Liver (tissue), 9 donors: ENCODE measurements around the gene AGTRAP. TPM values are rescaled to one million over a fixed set of nuclear protein-coding genes. Genes with fewer than 3 reads are reported as not detected.
A peak's percentile ranks its signal among the peaks of the same experiment; 100 is the strongest.

Experiments used
- DNase-seq: peaks from one replicate; pipeline ENCODE4 v3.0.0-alpha.2; 2017; ENCODE audit warnings: low spot score
- H3K27ac ChIP-seq, 2 donors: one replicate each; pipeline ENCODE4 v1.7.0; 2013; ENCODE audit warnings: inconsistent platforms in 2 of 2, low read length in 2 of 2, control low read depth in 1 of 2, low read depth in 1 of 2, mild to moderate bottlenecking in 1 of 2
- H3K27me3 ChIP-seq, 4 donors: one replicate each; pipeline versions ENCODE4 v1.6.1 to v1.7.0; 2013; ENCODE audit warnings: low read length in 3 of 4, inconsistent platforms in 1 of 4, mild to moderate bottlenecking in 1 of 4, moderate library complexity in 1 of 4; ENCODE audit not compliant: control insufficient read depth in 4 of 4, insufficient read depth in 4 of 4
- H3K36me3 ChIP-seq, 4 donors: one replicate each; pipeline versions ENCODE4 v1.6.1 to v1.7.0; 2013; ENCODE audit warnings: low read length in 3 of 4, mild to moderate bottlenecking in 3 of 4, low read depth in 1 of 4, moderate library complexity in 1 of 4; ENCODE audit not compliant: control insufficient read depth in 4 of 4, insufficient read depth in 3 of 4
- H3K4me1 ChIP-seq, 4 donors: one replicate each; pipeline versions ENCODE4 v1.6.1 to v1.7.0; 2013; ENCODE audit warnings: low read length in 3 of 4, mild to moderate bottlenecking in 3 of 4, moderate library complexity in 1 of 4; ENCODE audit not compliant: control insufficient read depth in 4 of 4, insufficient read depth in 4 of 4
- H3K4me3 ChIP-seq, 3 donors: one replicate each; pipeline versions ENCODE4 v1.6.1 to v1.7.0; 2013; ENCODE audit warnings: low read length in 3 of 3, control low read depth in 1 of 3, low read depth in 1 of 3, mild to moderate bottlenecking in 1 of 3
- H3K9ac ChIP-seq, 2 donors: one replicate each; pipeline ENCODE4 v1.7.0; 2013; ENCODE audit warnings: low read length in 2 of 2, mild to moderate bottlenecking in 2 of 2, moderate library complexity in 2 of 2, control low read depth in 1 of 2, low read depth in 1 of 2
- H3K9me3 ChIP-seq, 4 donors: one replicate each; pipeline versions ENCODE4 v1.6.1 to v1.7.0; 2013; ENCODE audit warnings: low read length in 3 of 4; ENCODE audit not compliant: control insufficient read depth in 4 of 4
- CTCF ChIP-seq: fragments of 150-350 bp; IDR thresholded peaks from 2 replicates; pipeline ENCODE4 v1.5.1; 2017; ENCODE audit warnings: improper control_type of control experiment, low read depth, low read length; ENCODE audit not compliant: missing input control
- EGR1 ChIP-seq, 2 donors: IDR thresholded peaks; 2 replicates each; pipeline ENCODE4 v1.6.1; 2016 to 2018; ENCODE audit warnings: antibody characterized with exemption in 2 of 2, low read depth in 2 of 2
- FOXA1 ChIP-seq: IDR thresholded peaks from 2 replicates; pipeline ENCODE4 v1.6.1; 2016; ENCODE audit warnings: antibody characterized with exemption
- FOXA2 ChIP-seq: IDR thresholded peaks from 2 replicates; pipeline ENCODE4 v1.6.1; 2016; ENCODE audit warnings: antibody characterized with exemption
- GABPA ChIP-seq, 2 donors: IDR thresholded peaks in 1 of 2; conservative IDR thresholded peaks in 1 of 2; 2 replicates each; pipeline ENCODE4 v1.6.1; 2016; ENCODE audit warnings: antibody characterized with exemption in 2 of 2, mild to moderate bottlenecking in 1 of 2, moderate library complexity in 1 of 2
- HNF4A ChIP-seq, 2 donors: conservative IDR thresholded peaks; 2 replicates each; pipeline ENCODE4 v1.6.1; 2016; ENCODE audit warnings: antibody characterized with exemption in 2 of 2, mild to moderate bottlenecking in 2 of 2
- HNF4G ChIP-seq: IDR thresholded peaks from 2 replicates; pipeline ENCODE4 v1.6.1; 2016; ENCODE audit warnings: antibody characterized with exemption
- JUND ChIP-seq, 2 donors: IDR thresholded peaks; 2 replicates each; pipeline ENCODE4 v1.6.1; 2016; ENCODE audit warnings: antibody characterized with exemption in 2 of 2
- MAX ChIP-seq: IDR thresholded peaks from 2 replicates; pipeline ENCODE4 v1.6.1; 2016; ENCODE audit warnings: antibody characterized with exemption
- NR2F2 ChIP-seq: IDR thresholded peaks from 2 replicates; pipeline ENCODE4 v1.6.1; 2016; ENCODE audit warnings: antibody characterized with exemption
- RAD21 ChIP-seq, 2 donors: IDR thresholded peaks; 2 replicates each; pipeline ENCODE4 v1.6.1; 2016; ENCODE audit warnings: antibody characterized with exemption in 2 of 2, mild to moderate bottlenecking in 2 of 2
- REST ChIP-seq: IDR thresholded peaks from 2 replicates; pipeline ENCODE4 v1.6.1; 2016; ENCODE audit warnings: antibody characterized with exemption, mild to moderate bottlenecking
- RXRA ChIP-seq, 2 donors: IDR thresholded peaks; 2 replicates each; pipeline ENCODE4 v1.6.1; 2017 to 2018; ENCODE audit warnings: antibody characterized with exemption in 2 of 2, mild to moderate bottlenecking in 1 of 2
- SP1 ChIP-seq: IDR thresholded peaks from 2 replicates; pipeline ENCODE4 v1.6.1; 2018; ENCODE audit warnings: antibody characterized with exemption, mild to moderate bottlenecking
- TAF1 ChIP-seq: conservative IDR thresholded peaks from 2 replicates; pipeline ENCODE4 v1.6.1; 2016; ENCODE audit warnings: antibody characterized with exemption, mild to moderate bottlenecking
- YY1 ChIP-seq: IDR thresholded peaks from 2 replicates; pipeline ENCODE4 v1.6.1; 2016; ENCODE audit warnings: antibody characterized with exemption, mild to moderate bottlenecking
- WGBS: extraction: QIAGEN DNeasy Blood & Tissue Kit; methylation state at CpG from one replicate; pipeline ENCODE4 v1.1.7; 2013; 5-methylcytosine and 5-hydroxymethylcytosine counted together
- polyA plus RNA-seq, 2 donors: library from polyadenylated mRNA; stranded (reverse) in 1 of 2; unstranded in 1 of 2; fragments of 200-250 nt in 1 of 2; fragments of >200 nt in 1 of 2; fragmentation: Nextera tagmentation in 1 of 2; extraction: Ambion mirVana in 1 of 2; gene quantifications; one replicate each; pipeline versions ENCODE4 v1.2.1 to v1.2.3, GENCODE V29; 2013 to 2015
- total RNA-seq, 2 donors: library from RNA; depleted of rRNA; stranded (reverse); fragments of >200 nt; gene quantifications; one replicate each; pipeline ENCODE4 v1.2.3, GENCODE V29; 2014
- TF ChIP-seq, protein P1 (sequence below): IDR thresholded peaks from 2 replicates; pipeline ENCODE4 v1.6.1; 2016; ENCODE audit warnings: antibody characterized with exemption
- donor health status: healthy.
- donor health status: healthy.
- donor health status: healthy.
- donor health status: healthy.
- donor health status: healthy.

The AGTRAP gene
- total and polyA plus RNA-seq, 4 donors = 8.5 to 19.3 (median 17.5) TPM

DNA sequence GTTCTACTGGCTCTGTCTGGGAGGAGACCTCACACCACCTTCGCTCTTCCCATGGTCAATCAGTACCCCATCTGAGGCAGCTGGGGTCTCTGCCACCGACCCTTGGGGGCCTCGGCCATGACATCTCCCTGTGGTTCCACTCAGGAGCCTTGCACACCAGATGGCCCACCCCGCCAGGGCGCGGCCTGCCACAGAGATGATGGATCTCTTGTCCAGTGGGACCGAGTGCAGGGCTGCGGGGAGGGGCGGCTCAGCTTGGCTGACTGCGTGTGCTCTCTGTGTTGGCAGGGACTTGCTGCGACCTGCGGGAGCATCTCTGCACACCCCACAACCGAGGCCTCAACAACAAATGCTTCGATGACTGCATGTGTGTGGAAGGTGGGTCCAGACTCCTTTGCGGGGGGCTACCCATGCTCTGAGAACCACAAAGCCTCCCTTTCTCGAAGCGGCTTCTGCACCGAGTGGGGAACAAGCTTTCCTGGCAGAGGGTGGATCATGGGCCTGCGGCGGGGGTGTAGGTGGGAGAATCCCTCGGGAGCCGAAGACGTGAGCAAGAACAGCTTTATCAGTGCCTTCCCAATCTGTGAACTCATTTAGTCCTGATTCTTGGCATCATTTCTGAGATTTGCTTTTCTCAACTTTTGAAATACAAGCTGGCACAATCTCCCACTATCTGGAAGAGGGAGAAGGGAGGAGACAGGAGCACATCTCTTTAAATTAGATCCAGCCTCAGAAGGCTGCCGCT, 20.9 kb upstream of the AGTRAP start:
- peaks cover 1 to 8% (median 6%) of the 10 kb centered on the region in 4 donors for H3K4me1 ChIP-seq
- H3K27me3 ChIP-seq = no peaks in the 10 kb centered on the region
- H3K9me3 ChIP-seq = no peaks in the 10 kb centered on the region
- no peaks in the 10 kb centered on the region for H3K36me3 ChIP-seq
- WGBS = 88% methylated on average over 24 of the region's 24 CpGs
- H3K9ac ChIP-seq = no peak overlapping the region
- TF ChIP-seq HNF4A (conservative IDR thresholded peaks at IDR 0.05) (no peak), FOXA2 (no peak), MAX (no peak), FOXA1 (no peak), EGR1 (IDR thresholded peaks at IDR 0.05; ENCODE audit: low read depth in 2 of 2) (no peak)
- no peak for DNase-seq
- no peak overlapping the region for H3K27ac ChIP-seq
- no peak overlapping the region for H3K4me3 ChIP-seq

DNA sequence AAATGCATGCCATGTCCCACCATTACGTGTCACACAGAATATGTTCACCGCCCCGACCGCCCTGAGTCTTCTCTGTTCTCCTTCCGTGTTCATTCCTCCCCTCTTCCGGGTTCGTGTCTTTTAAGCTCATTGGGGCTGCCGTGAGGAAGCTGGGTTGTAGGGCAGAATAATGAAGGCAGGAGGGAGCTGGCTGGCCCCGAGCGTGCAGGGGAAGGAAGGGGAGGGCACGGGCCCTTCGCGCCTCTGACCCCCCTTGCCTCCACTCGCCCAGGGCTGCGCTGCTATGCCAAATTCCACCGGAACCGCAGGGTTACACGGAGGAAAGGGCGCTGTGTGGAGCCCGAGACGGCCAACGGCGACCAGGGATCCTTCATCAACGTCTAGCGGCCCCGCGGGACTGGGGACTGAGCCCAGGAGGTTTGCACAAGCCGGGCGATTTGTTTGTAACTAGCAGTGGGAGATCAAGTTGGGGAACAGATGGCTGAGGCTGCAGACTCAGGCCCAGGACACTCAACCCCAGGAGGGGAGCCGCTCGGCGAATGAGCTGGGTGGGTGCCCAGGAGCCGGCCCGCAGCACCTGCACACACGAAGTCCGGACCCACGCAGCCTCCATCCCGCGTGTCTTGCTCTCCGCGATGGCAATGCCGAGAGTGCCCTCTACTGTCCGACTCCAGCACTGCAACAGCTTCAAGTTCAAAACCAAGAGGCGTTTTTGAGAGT, 16.5 kb upstream of the AGTRAP start:
- Histone ChIP-seq H3K4me1 (peaks cover 1 to 9% (median 7%) of the 10 kb centered on the region in 4 donors), H3K9ac (peak overlapping the region in 1 of 2 donors; percentile 42), H3K9me3 (no peaks in the 10 kb centered on the region), H3K4me3 (peak overlapping the region; percentile 22 to 51 (median 41)), H3K27ac (peak overlapping the region; percentile 18 to 37), H3K36me3 (no peaks in the 10 kb centered on the region), H3K27me3 (no peaks in the 10 kb centered on the region)
- TF ChIP-seq GABPA (IDR thresholded peaks at IDR 0.05 in 1 of 2, conservative IDR thresholded peaks at IDR 0.05 in 1 of 2) (no peak), HNF4A (conservative IDR thresholded peaks at IDR 0.05) (no peak), CTCF (peak; percentile 96), MAX (peak; percentile 36), JUND (IDR thresholded peaks at IDR 0.05) (no peak), RAD21 (IDR thresholded peaks at IDR 0.05) (peak; percentile 94 to 95), RXRA (IDR thresholded peaks at IDR 0.05) (peak in 1 of 2 donors; percentile 14)
- peak; percentile 84 for DNase-seq
- 11% methylated on average over 44 of the region's 44 CpGs for WGBS

- no peak for DNase-seq
Measured at GRCh38 chr1:11720033-11720376, 15.9 kb upstream of the AGTRAP start.

More at GRCh38 chr1:11720033-11720376, 15.9 kb upstream of the AGTRAP start:
- Histone ChIP-seq H3K9me3 (no peaks in the 10 kb centered on the region), H3K4me3 (no peak overlapping the region), H3K27me3 (no peaks in the 10 kb centered on the region), H3K36me3 (no peaks in the 10 kb centered on the region), H3K4me1 (peaks cover 1 to 9% (median 7%) of the 10 kb centered on the region in 4 donors), H3K27ac (peak overlapping the region in 1 of 2 donors; percentile 18), H3K9ac (no peak overlapping the region)
- TF ChIP-seq RAD21 (IDR thresholded peaks at IDR 0.05) (no peak), YY1 (no peak), HNF4A (conservative IDR thresholded peaks at IDR 0.05) (no peak), TAF1 (no peak), HNF4G (no peak), REST (no peak), JUND (IDR thresholded peaks at IDR 0.05) (no peak), SP1 (no peak), RXRA (IDR thresholded peaks at IDR 0.05) (no peak), NR2F2 (no peak), CTCF (no peak), FOXA1 (no peak)
- TF ChIP-seq, protein P1, sequence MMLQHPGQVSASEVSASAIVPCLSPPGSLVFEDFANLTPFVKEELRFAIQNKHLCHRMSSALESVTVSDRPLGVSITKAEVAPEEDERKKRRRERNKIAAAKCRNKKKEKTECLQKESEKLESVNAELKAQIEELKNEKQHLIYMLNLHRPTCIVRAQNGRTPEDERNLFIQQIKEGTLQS = no peak
- WGBS = 67% methylated on average over 12 of the region's 12 CpGs
